Activated T-cell treated with anti-CD3 and anti-CD28 coated beads for 4 hours (primary cell): ENCODE results near the gene CGB2.
"Not testable (repeated sequence)": the region's sequence is repeated elsewhere in the genome, so short reads cannot be mapped to it uniquely, and the experiment has no call there.

ENCODE experiments used
- DNase-seq: peaks from one replicate; pipeline ENCODE4 v3.0.0-alpha.2; 2020

The CGB2 gene

DNA sequence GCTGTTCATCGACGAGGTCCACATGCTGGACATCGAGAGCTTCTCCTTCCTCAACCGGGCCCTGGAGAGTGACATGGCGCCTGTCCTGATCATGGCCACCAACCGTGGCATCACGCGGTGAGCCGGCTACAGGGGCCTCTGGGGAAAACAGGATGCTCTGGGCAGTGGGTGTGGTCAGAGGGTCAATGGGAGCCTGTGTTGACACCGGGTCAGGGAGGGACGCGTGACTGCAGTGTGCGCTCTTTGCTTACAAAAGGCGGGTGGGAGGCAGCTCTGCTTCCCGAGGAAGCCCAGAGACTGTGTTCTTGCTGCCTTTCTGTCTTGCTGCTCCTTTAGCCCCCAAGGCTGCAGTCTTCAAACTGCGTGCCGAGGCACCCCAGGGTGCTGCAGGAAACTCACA lies 20.5 kb upstream of the CGB2 start:
- DNase-seq, result no peak

GRCh38 chr19:49014123-49014869 lies 17.4 kb upstream of the CGB2 start:
- no peak for DNase-seq

- DNase-seq, result no peak
Measured at GRCh38 chr19:49014870-49015255, 16.8 kb upstream of the CGB2 start.

DNA sequence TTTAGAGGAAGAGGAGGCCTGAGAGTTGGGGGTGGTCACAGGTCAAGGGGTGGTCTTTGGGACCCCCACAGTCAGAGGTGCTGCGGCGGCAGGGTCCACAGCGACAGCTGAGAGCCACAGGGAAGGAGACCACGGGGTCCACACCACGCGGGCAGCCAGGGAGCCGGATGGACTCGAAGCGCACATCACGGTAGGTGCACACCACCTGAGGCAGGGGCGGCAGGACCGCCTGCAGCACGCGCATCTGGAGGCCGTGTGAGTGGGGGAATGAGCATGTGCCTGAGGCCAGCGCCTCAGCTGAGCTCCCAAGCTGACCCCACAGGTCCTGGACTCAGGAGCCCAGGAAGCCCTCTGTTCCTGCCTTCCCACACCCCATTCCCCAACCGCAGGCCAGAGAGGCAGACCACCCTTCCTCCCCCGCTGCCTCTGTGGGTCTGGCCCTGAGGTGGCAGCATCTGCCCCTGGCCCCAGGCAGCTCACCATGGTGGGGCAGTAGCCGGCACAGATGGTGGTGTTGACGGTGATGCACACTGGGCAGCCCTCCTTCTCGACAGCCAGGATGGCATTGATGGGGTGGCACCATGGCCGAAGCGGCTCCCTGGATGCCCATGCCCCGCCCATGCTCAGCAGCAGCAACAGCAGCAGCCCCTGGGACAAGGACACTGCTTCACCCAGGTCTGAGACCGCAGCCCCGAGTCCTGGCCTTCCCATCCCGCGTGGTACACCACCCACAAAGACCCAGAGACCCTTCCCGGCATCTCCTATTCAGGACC lies 15.4 kb upstream of the CGB2 start:
- no peak for DNase-seq

- DNase-seq, result no peak
Measured at GRCh38 chr19:49017041-49017665, 14.5 kb upstream of the CGB2 start, which contains the start of gene LHB. TSS of gene LHB (minus strand) at chr19:49017091. CDS start at chr19:49017081, 10 bp downstream.

DNA sequence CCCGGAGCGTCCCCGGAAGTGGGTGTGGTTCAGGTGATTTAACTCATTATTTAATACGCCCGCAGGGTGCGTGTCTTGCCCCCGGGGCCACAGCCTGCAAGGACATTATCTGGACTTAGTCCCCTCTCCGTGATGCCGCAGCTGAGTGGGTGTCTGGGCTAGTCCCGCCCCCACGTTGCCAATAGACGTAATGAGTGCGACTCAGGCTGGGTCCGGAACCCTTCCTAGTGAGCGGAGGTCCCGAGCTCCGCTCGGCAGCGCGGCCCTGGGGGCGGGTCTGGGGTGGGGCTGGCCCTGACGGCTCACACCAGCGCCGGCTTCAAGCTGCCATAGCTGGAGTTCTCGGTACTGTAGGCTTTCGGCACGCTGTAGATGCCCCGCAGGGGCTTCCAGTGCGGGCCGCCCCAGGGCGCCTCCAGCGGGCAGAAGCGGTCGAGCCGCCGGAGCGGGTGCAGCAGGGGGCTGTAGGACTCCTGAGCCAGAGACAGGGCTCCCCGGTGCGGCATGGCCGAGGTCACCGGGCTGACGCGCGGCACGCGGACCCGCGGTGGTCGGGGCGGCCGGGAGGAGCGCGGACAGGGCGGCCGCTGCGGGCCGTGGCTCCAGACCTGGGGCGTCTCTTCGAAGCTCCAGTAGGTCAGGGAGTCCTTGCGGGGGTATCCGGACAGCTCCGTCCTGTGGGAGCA lies 13.9 kb upstream of the CGB2 start:
- peak; percentile 47 for DNase-seq

- DNase-seq, result not testable (repeated sequence)
Measured at GRCh38 chr19:49018388-49019241, 13.1 kb upstream of the CGB2 start.

DNA sequence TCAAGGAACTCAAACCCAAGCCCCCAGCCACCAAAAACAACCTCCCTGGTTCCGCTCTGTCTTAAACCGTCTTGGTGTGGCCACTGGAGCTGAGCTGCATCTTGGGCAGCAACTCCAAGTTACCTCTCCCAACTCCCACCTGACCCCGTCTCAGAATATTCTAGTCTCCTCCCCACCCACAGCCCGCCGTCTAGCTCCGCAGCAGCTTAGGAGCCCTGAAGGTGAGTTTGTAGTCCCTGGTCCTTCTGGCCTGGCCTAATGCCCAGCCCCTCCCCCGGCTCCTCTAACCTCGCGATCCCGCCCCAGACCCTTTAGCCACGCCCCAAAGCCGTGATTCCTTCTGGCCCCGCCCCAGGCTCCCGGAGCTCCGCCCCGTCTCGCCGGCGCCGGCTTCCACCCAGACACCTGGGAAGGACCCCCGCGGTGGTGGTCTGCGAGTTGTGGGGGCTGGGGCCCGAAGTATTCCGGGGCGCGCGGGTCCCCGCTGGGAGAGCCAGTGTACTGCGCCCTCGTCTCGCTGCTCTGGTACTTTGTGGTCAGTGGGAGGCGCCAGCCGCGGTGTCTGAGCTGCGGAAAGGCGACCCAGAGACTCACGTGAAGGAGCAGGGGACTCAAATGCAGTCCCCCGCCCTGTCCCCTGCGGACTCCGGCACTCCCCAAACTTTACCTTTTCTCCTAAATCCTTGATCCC lies 12.3 kb upstream of the CGB2 start:
- DNase-seq, result peak; percentile 51

GRCh38 chr19:49020342-49020741 lies 11.3 kb upstream of the CGB2 start:
- no peak for DNase-seq

GRCh38 chr19:49020931-49021895 lies 10.5 kb upstream of the CGB2 start:
- no peak for DNase-seq

GRCh38 chr19:49022116-49022515 lies 9.6 kb upstream of the CGB2 start:
- DNase-seq, result no peak

GRCh38 chr19:49024233-49024632 lies 7.5 kb upstream of the CGB2 start, which contains the start of gene CGB3:
TSS of gene CGB3 (minus strand) at chr19:49024333. CDS start at chr19:49023971, 362 bp downstream.
- DNase-seq, result not testable (repeated sequence)

DNA sequence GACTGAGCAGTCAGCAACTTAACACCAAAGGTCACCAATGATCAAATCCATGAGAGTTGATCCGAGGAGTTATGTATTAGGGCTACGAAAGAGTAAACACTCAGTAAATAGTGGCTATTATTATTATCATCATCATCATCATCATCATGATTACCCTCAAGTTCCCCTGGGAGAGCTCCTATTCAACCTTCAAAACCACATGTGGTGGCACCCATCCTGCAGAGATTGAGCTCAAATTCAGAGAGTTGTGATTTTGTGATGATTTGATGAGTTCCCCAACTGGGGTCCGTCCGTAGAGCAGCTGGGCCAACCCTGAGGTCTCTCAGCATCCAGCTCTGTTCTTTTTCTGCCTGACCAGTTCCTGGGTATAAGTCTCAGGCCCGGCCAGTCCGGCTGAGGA lies 6.6 kb upstream of the CGB2 start:
- DNase-seq, result not testable (repeated sequence)

GRCh38 chr19:49025599-49025998 lies 6.1 kb upstream of the CGB2 start:
- DNase-seq, result not testable (repeated sequence)

DNA sequence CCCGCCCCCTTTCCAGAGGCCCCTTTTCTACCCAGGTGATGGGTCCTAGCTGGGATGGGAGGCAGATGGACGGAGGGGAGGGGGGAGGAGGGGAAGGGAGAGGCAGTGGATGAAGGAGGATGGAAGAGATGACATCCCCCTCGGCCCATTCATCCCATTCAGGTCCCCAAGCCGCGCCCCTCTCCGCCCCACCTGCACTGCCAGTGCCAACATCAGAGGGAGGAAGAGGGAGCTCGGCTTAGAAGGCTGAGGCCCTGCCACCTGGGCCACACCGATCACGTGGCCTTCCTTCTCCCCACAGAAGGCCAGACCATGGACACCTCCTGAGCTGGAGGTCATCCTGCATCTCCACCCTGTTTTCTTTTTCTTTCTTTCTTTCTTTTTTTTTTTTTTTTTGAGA lies 3.0 kb upstream of the CGB2 start:
- DNase-seq, result not testable (repeated sequence)

- DNase-seq, result not testable (repeated sequence)
Measured at GRCh38 chr19:49029749-49030148, 1.9 kb upstream of the CGB2 start.

GRCh38 chr19:49030323-49030722 lies 1.4 kb upstream of the CGB2 start:
- not testable (repeated sequence) for DNase-seq

GRCh38 chr19:49036815-49037214 lies 5.1 kb downstream of the CGB2 start, which contains the start of gene CGB1:
TSS of gene CGB1 (minus strand) at chr19:49036895. CDS start at chr19:49036711, 184 bp downstream.
- not testable (repeated sequence) for DNase-seq

DNA sequence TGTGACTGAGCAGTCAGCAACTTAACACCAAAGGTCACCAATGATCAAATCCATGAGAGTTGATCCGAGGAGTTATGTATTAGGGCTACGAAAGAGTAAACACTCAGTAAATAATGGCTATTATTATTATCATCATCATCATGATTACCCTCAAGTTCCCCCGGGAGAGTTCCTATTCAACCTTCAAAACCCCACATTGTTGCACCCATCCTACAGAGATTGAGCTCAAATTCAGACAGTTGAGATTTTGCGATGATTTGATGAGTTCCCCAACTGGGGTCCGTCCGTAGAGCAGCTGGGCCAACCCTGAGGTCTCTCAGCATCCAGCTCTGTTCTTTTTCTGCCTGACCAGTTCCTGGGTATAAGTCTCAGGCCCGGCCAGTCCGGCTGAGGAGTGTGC lies 6.4 kb downstream of the CGB2 start:
- DNase-seq, result not testable (repeated sequence)
